Activated naive CD4-positive, alpha-beta T cell treated with anti-CD3 and anti-CD28 coated beads, Interleukin-2, amount 10 ng/mL, durations not matched to agents 7 days and 5 days (primary cell): Measurements from ENCODE around the gene LPAR1.

Experiments used
- CTCF ChIA-PET: fragments of 350-600 bp; sonication (Branson Sonifier 250); formaldehyde crosslinking; loops from one replicate; lab custom pipeline; 2021; ENCODE audit warnings: antibody characterized with exemption; lab: Charles Lee
- DNase-seq: peaks from one replicate; pipeline ENCODE4 v3.0.0-alpha.2; 2020
- H3K27ac Mint-ChIP-seq: one replicate; pipeline ENCODE4 v1.8.0; 2021; ENCODE audit warnings: mild to moderate bottlenecking, moderate library complexity, mixed read lengths
- H3K27me3 Mint-ChIP-seq: one replicate; pipeline ENCODE4 v1.8.0; 2021; ENCODE audit warnings: mild to moderate bottlenecking, mixed read lengths
- H3K36me3 Mint-ChIP-seq: one replicate; pipeline ENCODE4 v1.8.0; 2021; ENCODE audit warnings: mixed read lengths
- H3K4me1 Mint-ChIP-seq: one replicate; pipeline ENCODE4 v1.8.0; 2021; ENCODE audit warnings: mixed read lengths
- H3K4me3 Mint-ChIP-seq: one replicate; pipeline ENCODE4 v1.8.0; 2021; ENCODE audit warnings: mild to moderate bottlenecking, moderate library complexity, mixed read lengths
- H3K9me3 Mint-ChIP-seq: one replicate; pipeline ENCODE4 v1.8.0; 2021; ENCODE audit warnings: mixed read lengths

The LPAR1 gene

GRCh38 chr9:111038331-111039230 lies at the start of gene LPAR1:
Gene LPAR1 (minus strand): TSS chr9:111038470. CDS start chr9:110972117, 66,353 bp downstream.
- H3K27me3 Mint-ChIP-seq = peaks cover 55% of the 10 kb centered on the region
- peak within 1 kb of the TSS; percentile 35 for H3K4me3 Mint-ChIP-seq
- H3K4me1 Mint-ChIP-seq = peaks cover 9% of the 10 kb centered on the region
- no peaks in the 10 kb centered on the region for H3K9me3 Mint-ChIP-seq
- no peaks in the 10 kb centered on the region for H3K36me3 Mint-ChIP-seq
- no peak for DNase-seq
- CTCF ChIA-PET = no interaction called here
- no peak within 1 kb of the TSS for H3K27ac Mint-ChIP-seq

- no peaks in the 10 kb centered on the region for H3K9me3 Mint-ChIP-seq
- H3K36me3 Mint-ChIP-seq = no peaks in the 10 kb centered on the region
- H3K4me1 Mint-ChIP-seq = no peaks in the 10 kb centered on the region
- no peak overlapping the region for H3K27ac Mint-ChIP-seq
- H3K27me3 Mint-ChIP-seq = no peaks in the 10 kb centered on the region
- no peak for DNase-seq
- CTCF ChIA-PET = no interaction called here
- H3K4me3 Mint-ChIP-seq = no peak overlapping the region
These were observed 40.2 kb upstream of the LPAR1 start for GRCh38 chr9:111078391-111079038.

- H3K27ac Mint-ChIP-seq = no peak overlapping the region
- H3K9me3 Mint-ChIP-seq = no peaks in the 10 kb centered on the region
- CTCF ChIA-PET = no interaction called here
- DNase-seq = no peak
- no peak overlapping the region for H3K4me3 Mint-ChIP-seq
- no peaks in the 10 kb centered on the region for H3K36me3 Mint-ChIP-seq
- H3K27me3 Mint-ChIP-seq = no peaks in the 10 kb centered on the region
- H3K4me1 Mint-ChIP-seq = no peaks in the 10 kb centered on the region
These were observed 38.2 kb upstream of the LPAR1 start for GRCh38 chr9:111076519-111076918.

- Mint-ChIP-seq H3K9me3 (no peaks in the 10 kb centered on the region), H3K36me3 (no peaks in the 10 kb centered on the region), H3K27me3 (no peaks in the 10 kb centered on the region), H3K4me3 (no peak overlapping the region), H3K4me1 (no peaks in the 10 kb centered on the region), H3K27ac (no peak overlapping the region)
- no peak for DNase-seq
- CTCF ChIA-PET = no interaction called here
These were observed 37.8 kb upstream of the LPAR1 start for GRCh38 chr9:111076042-111076441.

GRCh38 chr9:111074395-111074794 lies 36.1 kb upstream of the LPAR1 start:
- Mint-ChIP-seq H3K27me3 (no peaks in the 10 kb centered on the region), H3K27ac (no peak overlapping the region), H3K36me3 (no peaks in the 10 kb centered on the region), H3K4me3 (no peak overlapping the region), H3K4me1 (no peaks in the 10 kb centered on the region), H3K9me3 (no peaks in the 10 kb centered on the region)
- DNase-seq = no peak
- CTCF ChIA-PET = no interaction called here

- no peaks in the 10 kb centered on the region for H3K9me3 Mint-ChIP-seq
- no peaks in the 10 kb centered on the region for H3K4me1 Mint-ChIP-seq
- no peak overlapping the region for H3K27ac Mint-ChIP-seq
- CTCF ChIA-PET = no interaction called here
- H3K36me3 Mint-ChIP-seq = no peaks in the 10 kb centered on the region
- H3K4me3 Mint-ChIP-seq = no peak overlapping the region
- H3K27me3 Mint-ChIP-seq = no peaks in the 10 kb centered on the region
- no peak for DNase-seq
These were observed 30.9 kb upstream of the LPAR1 start for GRCh38 chr9:111069183-111069582.

GRCh38 chr9:111068771-111069170 lies 30.5 kb upstream of the LPAR1 start:
- Mint-ChIP-seq H3K36me3 (no peaks in the 10 kb centered on the region), H3K4me1 (no peaks in the 10 kb centered on the region), H3K4me3 (no peak overlapping the region), H3K9me3 (no peaks in the 10 kb centered on the region), H3K27ac (no peak overlapping the region), H3K27me3 (no peaks in the 10 kb centered on the region)
- CTCF ChIA-PET = no interaction called here
- no peak for DNase-seq

- Mint-ChIP-seq H3K4me1 (no peaks in the 10 kb centered on the region), H3K27me3 (no peaks in the 10 kb centered on the region), H3K36me3 (no peaks in the 10 kb centered on the region), H3K9me3 (no peaks in the 10 kb centered on the region), H3K27ac (no peak overlapping the region), H3K4me3 (no peak overlapping the region)
- DNase-seq = no peak
- CTCF ChIA-PET = no interaction called here
These were observed 30.1 kb upstream of the LPAR1 start for GRCh38 chr9:111068383-111068730.

- H3K27me3 Mint-ChIP-seq = no peaks in the 10 kb centered on the region
These were observed 28.2 kb upstream of the LPAR1 start for GRCh38 chr9:111066468-111066867.

GRCh38 chr9:111065414-111065813 lies 27.1 kb upstream of the LPAR1 start:
- H3K36me3 Mint-ChIP-seq = no peaks in the 10 kb centered on the region
- no peaks in the 10 kb centered on the region for H3K27me3 Mint-ChIP-seq
- no peaks in the 10 kb centered on the region for H3K9me3 Mint-ChIP-seq
- no peaks in the 10 kb centered on the region for H3K4me1 Mint-ChIP-seq
- DNase-seq = no peak
- H3K4me3 Mint-ChIP-seq = no peak overlapping the region
- CTCF ChIA-PET = no interaction called here
- no peak overlapping the region for H3K27ac Mint-ChIP-seq

More at GRCh38 chr9:111066468-111066867, 28.2 kb upstream of the LPAR1 start:
- Mint-ChIP-seq H3K4me3 (no peak overlapping the region), H3K36me3 (no peaks in the 10 kb centered on the region), H3K4me1 (no peaks in the 10 kb centered on the region), H3K9me3 (no peaks in the 10 kb centered on the region), H3K27ac (no peak overlapping the region)
- CTCF ChIA-PET = no interaction called here
- DNase-seq = no peak

GRCh38 chr9:111064160-111064837 lies 26.0 kb upstream of the LPAR1 start:
- H3K9me3 Mint-ChIP-seq = no peaks in the 10 kb centered on the region
- no peak for DNase-seq
- no peaks in the 10 kb centered on the region for H3K27me3 Mint-ChIP-seq
- H3K4me3 Mint-ChIP-seq = no peak overlapping the region
- CTCF ChIA-PET = no interaction called here
- H3K4me1 Mint-ChIP-seq = no peaks in the 10 kb centered on the region
- no peaks in the 10 kb centered on the region for H3K36me3 Mint-ChIP-seq
- H3K27ac Mint-ChIP-seq = no peak overlapping the region

- DNase-seq = no peak
- H3K27ac Mint-ChIP-seq = no peak overlapping the region
- H3K36me3 Mint-ChIP-seq = no peaks in the 10 kb centered on the region
- no peaks in the 10 kb centered on the region for H3K4me1 Mint-ChIP-seq
- H3K27me3 Mint-ChIP-seq = no peaks in the 10 kb centered on the region
- no peaks in the 10 kb centered on the region for H3K9me3 Mint-ChIP-seq
- no peak overlapping the region for H3K4me3 Mint-ChIP-seq
- CTCF ChIA-PET = no interaction called here
These were observed 25.1 kb upstream of the LPAR1 start for GRCh38 chr9:111063332-111063731.

GRCh38 chr9:111058166-111058565 lies 19.9 kb upstream of the LPAR1 start:
- DNase-seq = no peak
- no peak overlapping the region for H3K4me3 Mint-ChIP-seq
- no peak overlapping the region for H3K27ac Mint-ChIP-seq
- peaks cover 3% of the 10 kb centered on the region for H3K9me3 Mint-ChIP-seq
- no peaks in the 10 kb centered on the region for H3K36me3 Mint-ChIP-seq
- H3K27me3 Mint-ChIP-seq = no peaks in the 10 kb centered on the region
- H3K4me1 Mint-ChIP-seq = no peaks in the 10 kb centered on the region
- CTCF ChIA-PET = no interaction called here

GRCh38 chr9:111056538-111056937 lies 18.3 kb upstream of the LPAR1 start:
- CTCF ChIA-PET = no interaction called here
- DNase-seq = no peak
- Mint-ChIP-seq H3K4me3 (no peak overlapping the region), H3K27ac (no peak overlapping the region), H3K27me3 (no peaks in the 10 kb centered on the region), H3K4me1 (no peaks in the 10 kb centered on the region), H3K36me3 (no peaks in the 10 kb centered on the region), H3K9me3 (peaks cover 3% of the 10 kb centered on the region)
